Measurements from ENCODE around the gene SLC16A5. TPM values are rescaled to one million over a fixed set of nuclear protein-coding genes. Genes with fewer than 3 reads are reported as not detected.

Gene SLC16A5
- polyA plus RNA-seq, 4 donors: 13.4 to 43.4 (median 23.9) TPM

DNA sequence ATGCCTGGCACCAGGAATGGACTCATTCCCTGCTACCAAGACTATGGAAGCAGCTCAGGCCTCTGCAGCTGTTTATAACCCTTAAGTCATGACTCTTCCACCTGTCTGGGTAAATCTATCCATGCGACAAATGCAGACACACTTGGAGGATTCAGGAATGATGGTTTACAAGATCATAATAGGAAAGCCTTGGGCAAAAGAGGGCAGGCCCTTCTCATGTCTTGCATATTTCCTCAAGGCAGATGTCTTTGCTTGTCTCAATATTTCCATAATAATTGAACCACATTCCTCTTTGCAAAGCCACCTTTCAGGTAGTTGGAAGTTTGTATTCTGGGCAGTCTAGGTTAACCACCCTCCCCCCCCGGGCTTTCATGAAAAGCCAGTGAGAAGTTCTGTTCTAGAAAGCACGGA is 67.4 kb downstream of the SLC16A5 start:
- DNase-seq (ENCODE audit: low read depth in 4 of 4, low spot score in 3 of 4): no peak

Other genes with a start within 250 kb of the SLC16A5 start
- under 1 TPM; 0.13 to 0.74 (median 0.27) TPM for gene GRIN2C, start 228.1 kb upstream of the SLC16A5 start, polyA plus RNA-seq (ENCODE audit: insufficient read length in 4 of 4)
- gene FDXR, start 215.0 kb upstream of the SLC16A5 start, polyA plus RNA-seq (ENCODE audit: insufficient read length in 4 of 4): 10 to 100 TPM in 1 of 4 donors, 1 to 10 TPM in 3; 4.3 to 11.3 (median 6.1) TPM
- gene FADS6, start 194.3 kb upstream of the SLC16A5 start, polyA plus RNA-seq (ENCODE audit: insufficient read length in 4 of 4): under 1 TPM in 2 of 4 donors, not detected in 2; 0.36 to 0.49 TPM
- under 1 TPM; 0.48 to 0.82 (median 0.60) TPM for gene USH1G, start 164.7 kb upstream of the SLC16A5 start, polyA plus RNA-seq (ENCODE audit: insufficient read length in 4 of 4)
- gene OTOP2, start 163.7 kb upstream of the SLC16A5 start, polyA plus RNA-seq (ENCODE audit: insufficient read length in 4 of 4): under 1 TPM in 1 of 4 donors, not detected in 3; 0.08 TPM
- gene OTOP3, start 152.1 kb upstream of the SLC16A5 start, polyA plus RNA-seq (ENCODE audit: insufficient read length in 4 of 4): not detected
- 10 to 100 TPM in 3 of 4 donors, 1 to 10 TPM in 1; 5.4 to 19.6 (median 12.6) TPM for gene HID1, start 115.2 kb upstream of the SLC16A5 start, polyA plus RNA-seq (ENCODE audit: insufficient read length in 4 of 4)
- 1 to 10 TPM; 7.4 to 9.7 (median 9.0) TPM for gene CDR2L, start 100.3 kb upstream of the SLC16A5 start, polyA plus RNA-seq (ENCODE audit: insufficient read length in 4 of 4)
- gene MRPL58, start 75.3 kb upstream of the SLC16A5 start, polyA plus RNA-seq (ENCODE audit: insufficient read length in 4 of 4): 10 to 100 TPM; 19.1 to 29.5 (median 25.6) TPM
- 100 to 1,000 TPM; 181 to 366 (median 314) TPM for gene ATP5PD, start 41.0 kb upstream of the SLC16A5 start, polyA plus RNA-seq (ENCODE audit: insufficient read length in 4 of 4)
- gene KCTD2, start 40.7 kb upstream of the SLC16A5 start, polyA plus RNA-seq (ENCODE audit: insufficient read length in 4 of 4): 10 to 100 TPM; 27.8 to 36.6 (median 31.1) TPM
- 10 to 100 TPM in 3 of 4 donors, 1 to 10 TPM in 1; 7.6 to 21.2 (median 16.0) TPM for gene ARMC7, start 22.0 kb downstream of the SLC16A5 start, polyA plus RNA-seq (ENCODE audit: insufficient read length in 4 of 4)
- gene NT5C, start 43.8 kb downstream of the SLC16A5 start, polyA plus RNA-seq (ENCODE audit: insufficient read length in 4 of 4): 10 to 100 TPM; 33.1 to 68.4 (median 48.5) TPM
- 100 to 1,000 TPM in 1 of 4 donors, 10 to 100 TPM in 3; 57.9 to 103 (median 92.5) TPM for gene JPT1, start 66.6 kb downstream of the SLC16A5 start, polyA plus RNA-seq (ENCODE audit: insufficient read length in 4 of 4)
- gene SUMO2, start 95.0 kb downstream of the SLC16A5 start, polyA plus RNA-seq (ENCODE audit: insufficient read length in 4 of 4): 100 to 1,000 TPM; 632 to 882 (median 751) TPM
- gene NUP85, start 117.7 kb downstream of the SLC16A5 start, polyA plus RNA-seq (ENCODE audit: insufficient read length in 4 of 4): 10 to 100 TPM; 57.1 to 75.1 (median 62.6) TPM
- 10 to 100 TPM; 32.2 to 44.3 (median 43.4) TPM for gene GGA3, start 173.7 kb downstream of the SLC16A5 start, polyA plus RNA-seq (ENCODE audit: insufficient read length in 4 of 4)
- 10 to 100 TPM; 41.4 to 77.6 (median 72.9) TPM for gene MRPS7, start 173.9 kb downstream of the SLC16A5 start, polyA plus RNA-seq (ENCODE audit: insufficient read length in 4 of 4)
- gene MIF4GD, start 183.3 kb downstream of the SLC16A5 start, polyA plus RNA-seq (ENCODE audit: insufficient read length in 4 of 4): 10 to 100 TPM; 16.1 to 22.5 (median 20.4) TPM
- gene SLC25A19, start 201.5 kb downstream of the SLC16A5 start, polyA plus RNA-seq (ENCODE audit: insufficient read length in 4 of 4): 1 to 10 TPM; 6.5 to 8.5 (median 8.1) TPM

Data from left renal pelvis (tissue), 4 donors.